Posterior cingulate gyrus (tissue), 11 donors: Measurements from ENCODE around the gene SLC39A9.
"Not testable (repeated sequence)": the region's sequence is repeated elsewhere in the genome, so short reads cannot be mapped to it uniquely, and the experiment has no call there.

ENCODE experiments used
- DNase-seq, 10 donors: peaks; one replicate each; pipeline versions ENCODE4 v3.0.0 to v3.0.0-alpha.2; 2020 to 2021; ENCODE audit warnings: mixed read lengths in 3 of 10
- intact Hi-C: fragments of 100-400 bp; cut with DNase I; formaldehyde crosslinking; loops from one replicate; pipeline ENCODE4 v1.15.1; 2023

The SLC39A9 gene

GRCh38 chr14:69493038-69493437, 94.5 kb downstream of the SLC39A9 start:
- no peak for DNase-seq
- intact Hi-C loops = no loop called here

- intact Hi-C loops = no loop called here
- DNase-seq = no peak
Measured at GRCh38 chr14:69493791-69494190, 95.3 kb downstream of the SLC39A9 start.

GRCh38 chr14:69495341-69495921, 96.9 kb downstream of the SLC39A9 start:
- intact Hi-C loops = no loop called here
- no peak for DNase-seq

GRCh38 chr14:69497866-69498265, 99.4 kb downstream of the SLC39A9 start:
- DNase-seq = peak in 1 of 10 donors; percentile 8
- intact Hi-C loops = not testable (repeated sequence)

GRCh38 chr14:69498286-69498685, 99.8 kb downstream of the SLC39A9 start:
- DNase-seq, intact Hi-C loops: not testable (repeated sequence)

GRCh38 chr14:69499436-69499835, 100.9 kb downstream of the SLC39A9 start:
- intact Hi-C loops = no loop called here
- no peak for DNase-seq

- intact Hi-C loops = no loop called here
- DNase-seq = no peak
Measured at GRCh38 chr14:69500096-69500495, 101.6 kb downstream of the SLC39A9 start.

- intact Hi-C loops = no loop called here
- DNase-seq = peak in 7 of 10 donors; percentile 16 to 85 (median 40)
Measured at GRCh38 chr14:69500736-69501135, 102.2 kb downstream of the SLC39A9 start.

- peak in 9 of 10 donors; percentile 42 to 96 (median 83) for DNase-seq
- intact Hi-C loops = no loop called here
Measured at GRCh38 chr14:69501423-69501838, 102.9 kb downstream of the SLC39A9 start.

- no peak for DNase-seq
- intact Hi-C loops = no loop called here
Measured at GRCh38 chr14:69504775-69505174, 106.3 kb downstream of the SLC39A9 start.

GRCh38 chr14:69505338-69506240, 107.1 kb downstream of the SLC39A9 start:
- intact Hi-C loops = no loop called here
- DNase-seq = no peak

GRCh38 chr14:69506241-69506595, 107.7 kb downstream of the SLC39A9 start:
- no peak for DNase-seq
- intact Hi-C loops = no loop called here
